Activated CD8-positive, alpha-beta memory T cell treated with anti-CD3 and anti-CD28 coated beads for 1 hour (primary cell): ENCODE results near the gene CFAP61.

Source experiments
- DNase-seq, 2 donors: peaks; one replicate each; pipeline ENCODE4 v3.0.0-alpha.2; 2020; ENCODE audit warnings: low read depth in 1 of 2; ENCODE audit errors: extremely low read depth in 1 of 2

CFAP61 gene

DNA sequence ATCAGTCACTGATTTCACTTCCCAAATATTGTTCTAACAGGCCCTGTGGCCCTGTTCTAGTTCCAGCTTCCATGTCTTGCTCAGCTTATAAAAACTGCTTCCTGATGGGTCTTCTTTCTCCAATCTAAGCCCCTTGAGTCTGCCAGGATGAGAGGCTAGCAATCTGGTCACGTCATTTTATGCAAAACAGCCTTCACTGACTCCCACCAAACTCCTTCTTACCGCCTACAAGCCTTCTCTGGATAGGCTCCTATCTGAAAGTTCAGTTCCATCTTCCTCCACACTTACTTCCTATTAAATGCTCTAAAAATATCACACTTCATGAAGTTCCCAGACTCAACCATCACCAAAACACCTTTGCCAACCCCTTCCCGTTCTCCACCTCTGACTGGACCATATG lies 15.6 kb upstream of the CFAP61 start:
- no peak for DNase-seq

DNA sequence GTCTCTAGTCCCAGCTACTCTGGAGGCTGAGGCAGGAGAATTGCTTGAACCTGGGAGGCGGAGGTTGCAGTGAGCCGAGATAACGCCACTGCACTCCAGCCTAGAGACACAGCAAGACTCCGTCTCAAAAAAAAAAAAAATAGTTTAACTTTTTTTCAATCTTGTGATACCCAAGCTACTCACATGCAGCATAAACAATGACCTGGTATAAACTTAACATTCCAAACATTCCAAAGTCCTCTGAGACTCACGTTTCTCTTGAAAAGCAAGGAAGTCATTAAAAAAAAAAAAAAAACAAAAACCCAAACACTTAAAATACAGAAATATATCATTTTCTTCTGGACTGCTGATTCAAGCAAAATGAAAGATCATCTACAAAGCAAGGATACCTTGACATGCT lies 14.4 kb upstream of the CFAP61 start:
- no peak for DNase-seq

DNA sequence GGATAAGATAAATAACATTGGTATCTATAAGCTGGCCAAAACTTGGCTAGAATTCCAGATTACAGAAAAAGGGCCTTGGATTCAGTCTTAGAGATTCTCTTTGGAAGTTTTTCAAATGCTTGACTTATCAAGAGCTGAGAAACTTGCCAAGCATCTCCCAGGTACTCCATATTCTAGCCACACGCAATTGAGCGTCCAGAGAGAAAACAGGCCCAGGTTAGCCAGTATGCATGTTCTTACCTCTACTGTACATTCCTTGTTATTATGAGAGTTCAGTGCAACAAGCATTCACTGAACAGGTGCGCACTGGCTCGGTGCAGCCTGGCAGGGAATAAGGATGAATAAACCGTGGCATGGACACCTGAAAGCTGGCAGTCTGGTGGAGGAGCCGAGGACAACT lies 13.7 kb upstream of the CFAP61 start:
- no peak for DNase-seq

DNA sequence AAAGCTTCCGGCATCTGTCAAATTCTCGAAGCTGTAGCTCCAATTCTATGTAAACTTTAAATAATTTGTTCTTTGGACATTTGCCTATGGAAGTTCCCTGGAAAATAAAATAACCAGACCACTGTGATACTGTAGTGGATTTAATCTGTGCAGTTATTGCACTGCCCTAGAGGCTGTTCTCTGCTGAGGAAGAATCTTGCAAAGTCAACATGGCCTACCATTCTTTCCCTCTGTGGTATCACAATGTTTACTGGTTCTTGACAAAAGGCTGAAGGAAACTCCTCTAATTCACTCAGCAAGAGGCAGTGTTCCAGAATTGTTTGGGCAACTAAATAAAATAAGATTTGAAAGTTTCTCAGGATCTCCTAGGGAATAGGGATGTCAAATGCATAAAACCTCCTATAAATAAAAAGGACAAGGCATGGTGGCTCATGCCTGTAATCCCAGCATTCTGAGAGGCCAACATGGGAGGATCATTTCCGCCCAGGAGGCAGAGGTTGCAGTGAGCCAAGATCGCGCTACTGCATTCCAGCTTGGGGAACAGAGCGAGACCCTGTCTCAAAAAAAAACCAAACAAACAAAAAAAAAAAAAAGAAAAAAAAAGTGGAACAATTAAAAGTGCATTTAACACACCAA lies 12.5 kb upstream of the CFAP61 start:
- no peak for DNase-seq

- DNase-seq: no peak
Observed at GRCh38 chr20:20051767-20052073, 612 bp upstream of the CFAP61 start.

DNA sequence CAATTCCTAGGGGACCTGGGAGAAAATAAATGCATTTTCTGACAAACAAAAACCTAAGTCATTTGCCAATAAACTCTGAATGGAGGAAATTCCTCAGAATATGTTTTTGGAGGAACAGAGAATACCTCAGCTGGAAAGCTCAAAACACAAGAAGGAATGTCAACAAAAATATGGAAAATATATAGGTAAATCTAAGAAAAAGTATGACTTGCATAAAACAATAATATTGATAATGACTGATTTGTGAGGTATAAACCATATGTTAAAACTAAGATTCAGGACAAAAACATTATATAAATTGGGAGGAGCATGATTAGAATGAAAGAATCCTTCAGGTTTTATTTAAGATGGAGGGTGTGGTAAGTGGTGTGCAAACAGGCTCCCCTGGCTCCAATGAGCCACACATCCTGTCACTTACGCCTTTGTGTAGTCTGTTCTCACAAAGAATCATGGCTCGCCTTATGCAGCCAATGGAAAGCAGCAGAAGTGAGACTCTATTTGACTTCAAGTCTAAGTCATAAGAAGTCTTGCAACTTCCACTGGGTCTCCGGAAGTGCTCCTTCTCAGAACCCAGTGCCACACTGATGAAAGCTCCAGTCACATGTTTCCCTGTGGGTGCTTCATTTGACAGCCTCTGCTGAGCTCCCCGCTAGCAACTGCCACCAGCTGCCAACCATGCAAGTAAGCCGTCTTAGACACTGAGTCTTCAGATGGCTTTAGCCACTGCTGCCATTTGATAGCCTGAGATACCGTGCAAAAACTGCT lies 8.1 kb downstream of the CFAP61 start:
- DNase-seq: no peak

DNA sequence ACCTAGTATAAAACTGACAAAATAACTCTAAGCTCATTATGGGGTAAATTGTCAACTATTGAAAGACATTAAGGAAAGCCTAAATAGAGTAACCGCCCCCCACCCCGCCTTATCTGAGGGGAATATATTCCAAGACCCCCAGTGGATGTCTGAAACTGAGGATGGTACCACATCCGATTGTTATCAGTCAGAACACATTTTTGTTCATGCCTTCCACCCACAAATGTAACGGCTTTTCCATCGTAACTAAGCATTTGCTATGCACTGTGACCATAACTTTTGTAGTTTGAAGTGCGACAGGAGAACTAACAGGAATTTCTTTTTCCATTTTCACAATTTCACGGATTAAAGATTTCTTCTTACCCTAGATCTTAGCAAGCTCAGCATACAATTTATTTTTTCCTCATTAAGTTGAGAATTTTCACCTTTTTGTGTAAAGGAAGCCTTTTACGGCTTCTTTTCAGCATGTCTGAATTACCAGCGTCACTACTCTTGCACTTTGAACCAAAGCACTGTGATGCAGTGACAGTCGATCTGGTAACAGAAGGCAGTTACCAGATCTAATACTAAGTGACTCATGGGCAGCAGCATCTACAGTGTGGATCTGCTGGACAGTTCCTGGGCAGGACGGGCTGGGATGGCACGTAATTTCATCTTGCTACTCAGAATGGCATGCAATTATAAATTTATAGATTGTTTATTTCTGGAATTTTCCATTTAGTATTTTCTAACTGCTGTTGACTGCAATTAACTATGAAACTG lies 11.8 kb downstream of the CFAP61 start:
- no peak for DNase-seq

- DNase-seq: no peak
Observed at GRCh38 chr20:20065361-20065760, 13.0 kb downstream of the CFAP61 start.

DNA sequence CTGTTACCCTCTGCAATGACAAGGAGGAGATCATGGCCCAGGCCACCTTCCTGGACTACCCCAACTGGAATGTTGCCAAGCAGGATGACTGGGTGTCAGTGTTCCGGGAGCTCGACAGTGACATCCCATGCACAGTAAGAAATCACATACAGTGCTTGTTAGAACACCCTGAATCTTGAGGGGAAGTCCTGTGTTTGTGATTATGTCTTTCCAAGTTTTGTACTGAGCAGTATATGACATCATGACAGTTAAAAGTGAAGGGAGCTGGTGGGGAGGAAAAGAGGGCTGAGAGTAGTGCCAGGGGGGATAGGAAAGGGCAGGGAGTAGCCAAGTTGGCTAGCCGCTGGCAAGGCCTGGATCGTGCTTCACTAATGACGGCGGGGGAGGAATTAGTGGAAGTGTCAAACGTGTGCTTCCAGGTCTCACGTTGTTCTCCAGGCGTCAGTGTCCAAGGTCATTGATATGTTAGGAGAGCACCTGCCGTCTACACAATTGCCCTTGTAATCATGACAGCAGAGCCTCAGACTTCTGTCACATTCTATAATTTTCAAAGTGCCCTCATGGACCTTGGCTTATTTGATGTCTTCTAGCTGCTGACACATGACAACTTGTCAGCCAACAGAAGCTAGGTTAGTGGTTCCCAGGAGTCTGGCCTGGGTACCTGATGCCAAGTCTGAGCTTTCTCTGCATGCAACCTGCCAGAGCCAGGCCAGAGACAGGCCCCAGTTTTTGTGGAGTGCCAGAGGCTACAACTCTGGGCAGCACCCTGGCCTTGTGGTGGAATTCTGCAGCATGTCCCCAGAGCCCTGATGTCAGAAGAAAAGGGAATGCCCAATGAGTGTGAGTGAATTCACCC lies 18.8 kb downstream of the CFAP61 start:
- DNase-seq: no peak

DNA sequence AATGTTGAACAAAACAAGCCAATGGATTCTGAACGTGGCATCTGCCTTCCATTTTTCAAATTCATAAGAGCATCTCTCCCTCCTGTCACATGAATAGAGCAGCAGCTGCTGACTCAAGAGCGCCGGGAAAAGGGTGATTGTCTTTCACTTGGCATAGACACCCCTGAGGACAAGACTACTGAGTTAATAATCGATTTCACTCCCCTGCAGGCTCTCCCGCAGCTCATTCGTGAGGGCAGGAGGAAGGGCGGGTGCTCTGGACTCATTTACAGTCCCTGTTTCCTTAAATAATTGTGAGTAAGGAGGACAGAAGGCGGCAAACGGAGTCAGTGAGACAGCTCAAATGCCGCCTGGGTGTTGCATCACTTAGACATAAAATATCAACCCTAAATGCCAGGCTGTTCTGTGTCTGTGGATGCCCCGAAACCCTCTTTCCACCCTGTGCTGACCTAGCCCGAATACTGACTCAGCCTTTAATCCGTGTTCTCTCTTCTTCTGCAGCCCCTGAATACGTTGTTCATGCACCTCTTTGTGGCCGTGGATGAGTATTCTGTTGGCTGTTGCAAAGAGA lies 21.6 kb downstream of the CFAP61 start:
- no peak for DNase-seq

DNA sequence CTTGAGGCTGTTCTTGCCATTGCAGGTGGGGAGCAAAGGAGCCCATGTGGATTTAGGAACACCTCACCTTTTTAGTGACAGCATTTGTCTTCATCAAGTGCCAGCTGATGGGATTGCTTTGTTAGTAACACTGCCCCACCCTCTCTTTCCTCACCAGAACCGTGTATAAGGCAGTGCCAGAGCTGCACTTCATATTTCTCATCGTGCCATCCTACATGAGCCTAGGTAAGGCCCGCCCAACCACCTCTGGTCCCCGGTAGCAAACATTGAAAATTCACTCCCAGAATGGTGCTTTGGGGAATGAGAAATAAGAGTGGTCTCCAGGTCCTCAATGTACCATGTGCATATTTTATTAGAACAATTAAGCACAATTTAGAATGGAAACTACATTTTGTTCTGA lies 22.7 kb downstream of the CFAP61 start:
- no peak for DNase-seq

GRCh38 chr20:20076297-20077065 lies 24.1 kb downstream of the CFAP61 start:
- no peak for DNase-seq

- DNase-seq: no peak
Observed at GRCh38 chr20:20078041-20078440, 25.7 kb downstream of the CFAP61 start.

GRCh38 chr20:20079102-20079784 lies 26.9 kb downstream of the CFAP61 start:
- no peak for DNase-seq

GRCh38 chr20:20083807-20084206 lies 31.5 kb downstream of the CFAP61 start:
- DNase-seq: no peak

- no peak for DNase-seq
Observed at GRCh38 chr20:20084296-20084752, 32.0 kb downstream of the CFAP61 start.

GRCh38 chr20:20085071-20085470 lies 32.7 kb downstream of the CFAP61 start:
- DNase-seq: no peak

DNA sequence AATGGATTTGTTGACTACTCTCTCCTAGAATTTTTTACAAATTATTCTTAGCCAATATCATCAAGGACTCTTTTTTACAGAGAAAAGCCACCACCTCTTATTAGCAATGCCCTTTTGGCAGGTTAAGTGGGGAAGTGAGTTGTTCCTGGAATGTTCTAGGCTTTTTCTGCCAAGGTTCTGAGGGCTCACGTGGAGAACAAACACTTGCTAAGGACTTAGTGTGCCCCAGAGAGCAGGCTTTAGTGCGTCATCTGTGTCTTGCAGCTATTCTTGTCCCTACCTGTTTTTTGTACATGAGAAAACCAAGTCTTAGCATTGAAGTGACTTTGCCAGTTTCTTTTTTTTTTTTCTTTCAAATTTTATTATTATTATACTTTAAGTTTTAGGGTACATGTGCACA lies 33.5 kb downstream of the CFAP61 start:
- no peak for DNase-seq

- DNase-seq: no peak
Observed at GRCh38 chr20:20089018-20089417, 36.7 kb downstream of the CFAP61 start.
